Activated naive CD4-positive, alpha-beta T cell (primary cell): ENCODE data around the gene MYO3B.
A peak's percentile ranks its signal among the peaks of the same experiment; 100 is the strongest.
"Not testable (repeated sequence)": the region's sequence is repeated elsewhere in the genome, so short reads cannot be mapped to it uniquely, and the experiment has no call there.

Source experiments
- DNase-seq, 4 experiments: peaks; one replicate each; lab custom pipeline; 2025; lab: John Stamatoyannopoulos, UW

Gene MYO3B

GRCh38 chr2:170641961-170642360 is 464.0 kb downstream of the MYO3B start:
- no peak for DNase-seq

- no peak for DNase-seq
Measured at GRCh38 chr2:170643346-170643745, 465.4 kb downstream of the MYO3B start.

GRCh38 chr2:170647741-170648436 is 469.9 kb downstream of the MYO3B start:
- DNase-seq, result no peak

GRCh38 chr2:170651624-170652325 is 473.8 kb downstream of the MYO3B start:
- DNase-seq, result peak in 2 of 4 experiments; percentile 40 to 57

GRCh38 chr2:170652637-170653417 is 474.9 kb downstream of the MYO3B start:
- DNase-seq, result no peak

GRCh38 chr2:170656669-170657068 is 478.7 kb downstream of the MYO3B start:
- DNase-seq, result no peak

- no peak for DNase-seq
Measured at GRCh38 chr2:170660409-170660808, 482.5 kb downstream of the MYO3B start.

- no peak for DNase-seq
Measured at GRCh38 chr2:170665743-170666142, 487.8 kb downstream of the MYO3B start.

- no peak for DNase-seq
Measured at GRCh38 chr2:170669909-170670308, 492.0 kb downstream of the MYO3B start.

- no peak for DNase-seq
Measured at GRCh38 chr2:170670651-170671050, 492.7 kb downstream of the MYO3B start.

- no peak for DNase-seq
Measured at GRCh38 chr2:170671079-170671478, 493.1 kb downstream of the MYO3B start.

GRCh38 chr2:170674282-170674681 is 496.3 kb downstream of the MYO3B start:
- not testable (repeated sequence) for DNase-seq

GRCh38 chr2:170675701-170676100 is 497.8 kb downstream of the MYO3B start:
- DNase-seq, result no peak

- no peak for DNase-seq
Measured at GRCh38 chr2:170679607-170680079, 501.7 kb downstream of the MYO3B start.

GRCh38 chr2:170680172-170680941 is 502.4 kb downstream of the MYO3B start:
- no peak for DNase-seq

- no peak for DNase-seq
Measured at GRCh38 chr2:170681311-170681710, 503.4 kb downstream of the MYO3B start.

GRCh38 chr2:170685591-170685990 is 507.6 kb downstream of the MYO3B start:
- DNase-seq, result no peak

- DNase-seq, result no peak
Measured at GRCh38 chr2:170689481-170689880, 511.5 kb downstream of the MYO3B start.

- no peak for DNase-seq
Measured at GRCh38 chr2:170690640-170691039, 512.7 kb downstream of the MYO3B start.

- DNase-seq, result no peak
Measured at GRCh38 chr2:170694316-170694715, 516.4 kb downstream of the MYO3B start.

GRCh38 chr2:170695521-170696410 is 517.8 kb downstream of the MYO3B start:
- DNase-seq, result no peak
